ENCODE data around the gene COL5A1. TPM values are rescaled to one million over a fixed set of nuclear protein-coding genes. Genes with fewer than 3 reads are reported as not detected.
A peak's percentile ranks its signal among the peaks of the same experiment; 100 is the strongest.

Gene COL5A1
- total RNA-seq, 1 experiment from 2014 or later: 9.5 TPM

DNA sequence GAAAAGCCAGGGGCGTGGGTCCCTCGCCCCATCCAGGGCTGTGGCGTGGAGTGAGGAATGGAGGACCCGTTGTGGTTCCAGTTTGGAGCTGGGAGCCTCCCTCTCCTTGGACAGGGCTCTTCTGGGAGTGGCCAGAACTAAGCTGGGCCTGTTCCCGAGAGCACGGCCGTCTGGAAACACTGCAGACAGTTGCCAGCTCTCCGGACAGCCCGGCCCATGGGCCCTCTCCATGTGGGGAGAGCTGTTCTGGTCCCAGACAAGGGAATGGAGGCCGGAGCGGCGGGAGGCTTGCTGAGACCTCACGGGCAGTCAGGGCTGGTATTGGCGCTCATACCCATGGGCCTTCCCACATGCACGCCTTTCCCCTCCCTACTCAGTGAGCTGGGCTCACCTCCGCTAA lies 193.8 kb downstream of the COL5A1 start:
- no peaks in the 10 kb centered on the region; the same call in 1 of the 2 replicates for H3K27me3 Mint-ChIP-seq (ENCODE audit: low read depth)
- peaks cover 0 to 4% of the 10 kb centered on the region in 2 experiments; a peak in 1 of 4 replicates for H3K4me1 Mint-ChIP-seq
- Histone ChIP-seq H3K23me2 (ENCODE audit: insufficient read length, low read depth, low read length, poor library complexity, severe bottlenecking) (no peaks in the 10 kb centered on the region), H3K14ac (ENCODE audit: insufficient read depth, low read length) (no peak overlapping the region; the same call in 1 of the 2 replicates), H2BK15ac (ENCODE audit: low read depth, low read length) (no peak overlapping the region), H4K5ac (ENCODE audit: insufficient read length, low read depth, low read length) (no peak overlapping the region), H3K79me2 (ENCODE audit: insufficient read depth, low read length) (no peaks in the 10 kb centered on the region), H3K23ac (ENCODE audit: insufficient read length, low read depth, low read length) (no peak overlapping the region), H3K79me1 (ENCODE audit: insufficient read depth, low read depth, low read length, poor library complexity, severe bottlenecking) (no peaks in the 10 kb centered on the region), H3K27me3 (ENCODE audit: insufficient read depth, low read length) (no peaks in the 10 kb centered on the region), H3K9me3 (ENCODE audit: control insufficient read depth, low read depth, low read length) (no peaks in the 10 kb centered on the region), H2AK5ac (ENCODE audit: insufficient read length, low read length) (no peak overlapping the region), H3K56ac (ENCODE audit: insufficient read length, low read depth, low read length) (no peak overlapping the region), H2AFZ (ENCODE audit: low read length) (no peak overlapping the region), H2BK5ac (ENCODE audit: insufficient read length, low read length) (no peak overlapping the region), H3K4ac (ENCODE audit: low read depth, low read length) (no peak overlapping the region), H4K8ac (replicated peaks; ENCODE audit: insufficient read length, low read depth, low read length) (no peak overlapping the region), H2BK20ac (ENCODE audit: low read depth, low read length, poor library complexity, severe bottlenecking) (no peak overlapping the region), H4K20me1 (ENCODE audit: control insufficient read depth, insufficient read depth, insufficient read length) (no peaks in the 10 kb centered on the region), H3K27ac (ENCODE audit: insufficient read length, low read depth, low read length) (no peak overlapping the region), H3K4me1 (ENCODE audit: insufficient read depth, low read length) (no peaks in the 10 kb centered on the region), H3K4me2 (ENCODE audit: insufficient read depth, insufficient read length, low read length) (no peak overlapping the region), H3K18ac (ENCODE audit: insufficient read length, low read depth, low read length) (no peak overlapping the region), H4K91ac (ENCODE audit: insufficient read length, low read depth, low read length) (no peak overlapping the region), H3K9ac (ENCODE audit: extremely low read depth, insufficient read length, low read length) (no peak overlapping the region), H3T11ph (ENCODE audit: low read length) (no peak overlapping the region), H2BK12ac (ENCODE audit: insufficient read length, low read depth, low read length) (no peak overlapping the region), H2BK120ac (ENCODE audit: low read depth, low read length, poor library complexity, severe bottlenecking) (no peak overlapping the region)
- TF ChIP-seq, protein P1, sequence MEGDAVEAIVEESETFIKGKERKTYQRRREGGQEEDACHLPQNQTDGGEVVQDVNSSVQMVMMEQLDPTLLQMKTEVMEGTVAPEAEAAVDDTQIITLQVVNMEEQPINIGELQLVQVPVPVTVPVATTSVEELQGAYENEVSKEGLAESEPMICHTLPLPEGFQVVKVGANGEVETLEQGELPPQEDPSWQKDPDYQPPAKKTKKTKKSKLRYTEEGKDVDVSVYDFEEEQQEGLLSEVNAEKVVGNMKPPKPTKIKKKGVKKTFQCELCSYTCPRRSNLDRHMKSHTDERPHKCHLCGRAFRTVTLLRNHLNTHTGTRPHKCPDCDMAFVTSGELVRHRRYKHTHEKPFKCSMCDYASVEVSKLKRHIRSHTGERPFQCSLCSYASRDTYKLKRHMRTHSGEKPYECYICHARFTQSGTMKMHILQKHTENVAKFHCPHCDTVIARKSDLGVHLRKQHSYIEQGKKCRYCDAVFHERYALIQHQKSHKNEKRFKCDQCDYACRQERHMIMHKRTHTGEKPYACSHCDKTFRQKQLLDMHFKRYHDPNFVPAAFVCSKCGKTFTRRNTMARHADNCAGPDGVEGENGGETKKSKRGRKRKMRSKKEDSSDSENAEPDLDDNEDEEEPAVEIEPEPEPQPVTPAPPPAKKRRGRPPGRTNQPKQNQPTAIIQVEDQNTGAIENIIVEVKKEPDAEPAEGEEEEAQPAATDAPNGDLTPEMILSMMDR (conservative IDR thresholded peaks at IDR 0.05): no peak
- DNase-seq: no peak
- no CpG with 5 or more reads among the region's 16 CpGs for WGBS (ENCODE audit: extremely low coverage, insufficient read length, low lambda C conversion rate)
- H3K9me3 Mint-ChIP-seq: no peaks in the 10 kb centered on the region
- no peaks in the 10 kb centered on the region; a peak in 1 of 7 replicates for H3K36me3 Mint-ChIP-seq (ENCODE audit: insufficient read depth in 1 of 3, low read depth in 3 of 3)
- H3K27ac Mint-ChIP-seq: peak overlapping the region in 1 of 3 experiments; percentile 32; a peak in 1 of 7 replicates
- no peak overlapping the region for H3K4me3 Mint-ChIP-seq
